Activated CD8-positive, alpha-beta T cell treated with anti-CD3 and anti-CD28 coated beads for 36 hours (primary cell): ENCODE measurements around the gene TMEM267. TPM values are rescaled to one million over a fixed set of nuclear protein-coding genes. Genes with fewer than 3 reads are reported as not detected.

Experiments used
- ATAC-seq: fragments of 200-7000 bp; cut with Tn5 transposase; one replicate; pipeline ENCODE4 v1.10.0; 2021; ENCODE audit warnings: mild to moderate bottlenecking, moderate library complexity
- CTCF ChIA-PET: fragments of 350-600 bp; sonication (Branson Sonifier 250); formaldehyde crosslinking; loops from one replicate; lab custom pipeline; 2021; ENCODE audit warnings: antibody characterized with exemption; lab: Charles Lee
- POLR2A ChIA-PET: fragments of 350-600 bp; sonication (Branson Sonifier 250); formaldehyde crosslinking; loops from one replicate; lab custom pipeline; 2021; ENCODE audit warnings: antibody characterized with exemption; lab: Charles Lee
- DNase-seq: peaks from one replicate; pipeline ENCODE4 v3.0.0-alpha.2; 2020
- H3K27ac Mint-ChIP-seq: one replicate; pipeline ENCODE4 v1.8.0; 2021; ENCODE audit warnings: mild to moderate bottlenecking, mixed read lengths
- H3K27me3 Mint-ChIP-seq: one replicate; pipeline ENCODE4 v1.8.0; 2021; ENCODE audit warnings: mixed read lengths
- H3K36me3 Mint-ChIP-seq: one replicate; pipeline ENCODE4 v1.8.0; 2021; ENCODE audit warnings: low read depth, mixed read lengths
- H3K4me1 Mint-ChIP-seq: one replicate; pipeline ENCODE4 v1.8.0; 2021; ENCODE audit warnings: low read depth, mixed read lengths
- H3K4me3 Mint-ChIP-seq: one replicate; pipeline ENCODE4 v1.8.0; 2021; ENCODE audit warnings: mild to moderate bottlenecking, moderate library complexity, mixed read lengths
- H3K9me3 Mint-ChIP-seq: one replicate; pipeline ENCODE4 v1.8.0; 2021; ENCODE audit warnings: mixed read lengths
- intact Hi-C: fragments of 100-400 bp; cut with micrococcal nuclease; formaldehyde crosslinking; loops from one replicate; pipeline ENCODE4 v1.10.0; 2022
- total RNA-seq, 2 experiments: library from RNA; stranded (reverse); gene quantifications; one replicate each; pipeline ENCODE4 v1.2.3, GENCODE V29; 2021
- TF ChIP-seq, protein P1 (sequence below): fragments of 200-600 bp; IDR thresholded peaks from one replicate; pipeline ENCODE4 v1.8.0; 2022; ENCODE audit warnings: antibody characterized with exemption, mild to moderate bottlenecking

Gene TMEM267, protein sequence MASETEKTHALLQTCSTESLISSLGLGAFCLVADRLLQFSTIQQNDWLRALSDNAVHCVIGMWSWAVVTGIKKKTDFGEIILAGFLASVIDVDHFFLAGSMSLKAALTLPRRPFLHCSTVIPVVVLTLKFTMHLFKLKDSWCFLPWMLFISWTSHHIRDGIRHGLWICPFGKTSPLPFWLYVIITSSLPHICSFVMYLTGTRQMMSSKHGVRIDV
- total RNA-seq, result 10 to 100 TPM; 14.4 to 20.0 TPM

DNA sequence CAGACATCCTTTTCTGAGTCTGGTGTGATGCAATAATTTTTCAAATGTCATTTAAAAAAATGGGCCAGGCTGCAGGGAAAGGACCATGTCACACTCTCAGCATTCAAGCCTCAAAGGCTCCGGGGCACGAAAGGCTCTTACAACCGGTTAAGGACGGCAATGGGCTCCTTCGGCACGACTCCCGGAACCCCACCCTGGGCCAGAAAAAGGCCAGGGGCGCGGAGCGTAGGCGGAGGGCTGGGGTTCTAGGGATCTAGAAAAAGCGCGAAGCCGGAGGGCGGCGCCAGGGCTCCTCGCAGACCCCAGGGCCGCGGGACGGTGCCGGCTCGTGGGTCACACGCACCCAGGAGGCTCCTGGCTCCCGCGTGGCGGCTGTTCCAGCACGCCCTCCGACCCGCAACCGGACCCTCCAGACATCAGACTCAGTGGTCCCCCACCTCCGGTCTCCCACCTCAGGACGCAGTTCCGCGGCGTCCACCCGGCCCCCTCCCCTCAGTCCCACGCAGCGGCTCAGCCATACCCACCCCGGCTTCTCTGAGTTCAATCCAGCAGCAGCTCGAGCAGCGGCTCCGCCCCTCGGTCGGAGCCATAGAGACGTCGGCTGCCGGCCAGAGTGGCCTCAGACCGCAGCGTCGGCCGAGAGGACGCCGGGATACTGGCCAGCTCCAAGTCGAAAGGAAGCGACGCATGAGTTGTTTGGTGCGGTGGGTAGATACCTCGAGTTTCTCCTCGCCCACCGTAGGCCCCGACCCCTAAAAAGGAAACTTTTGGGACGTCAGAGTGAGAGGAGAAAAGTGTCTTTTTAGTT, at the start of gene TMEM267:
TSS of gene TMEM267 (minus strand) at position 568 of the 808 bp plus-strand sequence. CDS start 29,896 bp downstream, outside the sequence.
- Mint-ChIP-seq H3K4me3 (peak within 1 kb of the TSS; percentile 91), H3K27me3 (no peaks in the 10 kb centered on the region), H3K27ac (peak within 1 kb of the TSS; percentile 100), H3K36me3 (peaks cover 35% of the 10 kb centered on the region), H3K9me3 (no peaks in the 10 kb centered on the region), H3K4me1 (peaks cover 42% of the 10 kb centered on the region)
- ATAC-seq (peak; percentile 83), DNase-seq (peak; percentile 89)
- TF ChIP-seq, protein P1, sequence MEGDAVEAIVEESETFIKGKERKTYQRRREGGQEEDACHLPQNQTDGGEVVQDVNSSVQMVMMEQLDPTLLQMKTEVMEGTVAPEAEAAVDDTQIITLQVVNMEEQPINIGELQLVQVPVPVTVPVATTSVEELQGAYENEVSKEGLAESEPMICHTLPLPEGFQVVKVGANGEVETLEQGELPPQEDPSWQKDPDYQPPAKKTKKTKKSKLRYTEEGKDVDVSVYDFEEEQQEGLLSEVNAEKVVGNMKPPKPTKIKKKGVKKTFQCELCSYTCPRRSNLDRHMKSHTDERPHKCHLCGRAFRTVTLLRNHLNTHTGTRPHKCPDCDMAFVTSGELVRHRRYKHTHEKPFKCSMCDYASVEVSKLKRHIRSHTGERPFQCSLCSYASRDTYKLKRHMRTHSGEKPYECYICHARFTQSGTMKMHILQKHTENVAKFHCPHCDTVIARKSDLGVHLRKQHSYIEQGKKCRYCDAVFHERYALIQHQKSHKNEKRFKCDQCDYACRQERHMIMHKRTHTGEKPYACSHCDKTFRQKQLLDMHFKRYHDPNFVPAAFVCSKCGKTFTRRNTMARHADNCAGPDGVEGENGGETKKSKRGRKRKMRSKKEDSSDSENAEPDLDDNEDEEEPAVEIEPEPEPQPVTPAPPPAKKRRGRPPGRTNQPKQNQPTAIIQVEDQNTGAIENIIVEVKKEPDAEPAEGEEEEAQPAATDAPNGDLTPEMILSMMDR, result no peak
- CTCF ChIA-PET, result interaction anchor here (0.7 to 4.4 kb wide), 33 partner anchors 8 to 575 kb away, joined by 3 to 30 read pairs (median 3); partner anchors contain the start of genes C5orf34, NNT and ZNF131
- POLR2A ChIA-PET, result interaction anchor here (0.6 to 3.5 kb wide), 29 partner anchors 8 to 533 kb away, joined by 3 to 23 read pairs (median 4); partner anchors contain the start of genes C5orf34, HMGCS1, NNT and ZNF131
- intact Hi-C loops, result loop anchor here (2.0 to 10.0 kb wide), 5 partner anchors 73 to 489 kb away; partner anchors contain the start of genes HMGCS1 and PAIP1

DNA sequence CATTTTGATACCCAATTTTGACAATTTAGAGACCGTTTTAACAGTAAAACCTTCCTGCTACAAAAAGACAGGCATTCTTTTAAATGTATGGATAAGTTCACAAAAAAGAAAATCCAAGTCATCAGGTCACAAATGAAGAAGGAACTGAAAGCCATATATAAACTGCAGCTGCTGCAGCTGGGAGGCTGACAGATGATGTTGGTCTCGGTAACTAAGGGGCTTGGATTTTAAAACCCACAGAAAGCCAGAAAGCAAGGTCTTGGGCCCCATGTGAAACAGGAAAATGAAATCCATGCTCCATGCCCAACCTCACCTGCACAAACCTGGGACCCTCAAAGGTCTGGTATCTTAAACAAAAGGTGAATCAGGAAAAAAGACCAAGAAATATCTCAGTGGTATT, 47.0 kb upstream of the TMEM267 start:
- H3K27ac Mint-ChIP-seq, result no peak overlapping the region
- ATAC-seq, result no peak
- DNase-seq, result no peak
- peaks cover 9% of the 10 kb centered on the region for H3K4me1 Mint-ChIP-seq
- H3K9me3 Mint-ChIP-seq, result no peaks in the 10 kb centered on the region
- TF ChIP-seq, protein P1, result no peak
- peaks cover 40% of the 10 kb centered on the region for H3K36me3 Mint-ChIP-seq
- H3K4me3 Mint-ChIP-seq, result no peak overlapping the region
- intact Hi-C loops, result no loop called here
- POLR2A ChIA-PET, result no interaction called here
- no peaks in the 10 kb centered on the region for H3K27me3 Mint-ChIP-seq
- CTCF ChIA-PET, result interaction anchor here (0.6 kb wide), 1 partner anchor 10 kb away, joined by 3 read pairs; no protein-coding TSS in a partner anchor

DNA sequence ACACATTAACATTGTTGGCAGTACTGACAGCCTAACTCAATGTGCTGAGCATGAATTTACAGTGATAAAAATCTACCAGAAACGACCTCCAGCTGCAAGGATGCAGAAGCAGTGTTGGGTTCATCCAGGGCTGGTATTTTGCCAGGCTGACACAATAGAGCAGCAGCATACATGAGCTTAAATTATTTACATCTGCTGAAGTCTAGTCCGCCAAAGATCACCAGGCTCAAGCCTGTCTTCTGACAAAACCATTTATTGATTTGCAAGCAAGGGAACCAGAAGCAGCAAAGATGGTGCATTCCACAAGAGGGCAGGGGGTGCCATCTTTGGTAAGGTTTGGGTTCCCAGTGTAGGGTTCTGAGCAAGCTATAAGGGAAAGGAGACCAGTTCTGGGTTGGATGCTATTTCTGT, 40.0 kb upstream of the TMEM267 start:
- Mint-ChIP-seq H3K27ac (no peak overlapping the region), H3K9me3 (no peaks in the 10 kb centered on the region), H3K4me3 (no peak overlapping the region), H3K27me3 (no peaks in the 10 kb centered on the region), H3K36me3 (peaks cover 33% of the 10 kb centered on the region), H3K4me1 (no peaks in the 10 kb centered on the region)
- POLR2A ChIA-PET, result interaction anchor here (0.5 to 0.6 kb wide), 2 partner anchors 21 to 1510 kb away, joined by 3 to 4 read pairs; no protein-coding TSS in a partner anchor
- TF ChIP-seq, protein P1, result no peak
- CTCF ChIA-PET, result interaction anchor here (1.2 kb wide), 1 partner anchor 39 kb away, joined by 3 read pairs; no protein-coding TSS in a partner anchor
- ATAC-seq, result no peak
- no peak for DNase-seq
- intact Hi-C loops, result no loop called here

DNA sequence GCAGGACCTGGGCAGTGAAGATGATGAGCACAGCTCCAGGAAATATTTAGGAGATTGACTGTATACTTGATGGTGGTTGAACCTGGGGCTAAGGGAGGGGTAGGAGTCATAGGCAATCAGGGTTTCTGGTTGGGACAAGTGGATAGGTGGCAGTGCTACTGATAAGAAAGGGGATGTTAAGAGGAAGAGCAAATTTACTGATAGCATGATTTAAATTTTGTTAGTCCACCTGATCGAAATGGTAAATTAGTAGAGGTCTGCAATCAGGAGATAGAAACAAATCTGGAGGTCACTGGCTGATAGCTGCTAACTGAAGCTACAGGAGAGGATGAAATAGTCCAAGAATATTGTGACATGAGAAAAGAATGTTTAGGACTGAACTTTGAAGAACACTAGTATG, 37.0 kb upstream of the TMEM267 start:
- ChIA-PET CTCF (interaction anchor here (1.1 to 1.6 kb wide), 2 partner anchors 8 to 36 kb away, joined by 3 read pairs; no protein-coding TSS in a partner anchor), POLR2A (no interaction called here)
- DNase-seq (no peak), ATAC-seq (no peak)
- no peaks in the 10 kb centered on the region for H3K27me3 Mint-ChIP-seq
- no peak overlapping the region for H3K27ac Mint-ChIP-seq
- intact Hi-C loops, result no loop called here
- H3K4me3 Mint-ChIP-seq, result no peak overlapping the region
- TF ChIP-seq, protein P1, result no peak
- H3K9me3 Mint-ChIP-seq, result no peaks in the 10 kb centered on the region
- peaks cover 23% of the 10 kb centered on the region for H3K36me3 Mint-ChIP-seq
- peaks cover 5% of the 10 kb centered on the region for H3K4me1 Mint-ChIP-seq
